Mucosa of descending colon (tissue), 3 donors: ENCODE data around the gene LIPG. TPM values are rescaled to one million over a fixed set of nuclear protein-coding genes. Genes with fewer than 3 reads are reported as not detected.

Experiments
- ATAC-seq: fragments of 200-7000 bp; cut with Tn5 transposase; one replicate; pipeline ENCODE4 v1.9.1; 2020; ENCODE audit warnings: mild to moderate bottlenecking, moderate library complexity
- DNase-seq, 3 donors: peaks; one replicate each; pipeline ENCODE4 v3.0.0-alpha.2; 2020
- H3K36me3 ChIP-seq: fragments of 200-600 bp; one replicate; pipeline ENCODE4 v1.8.0; 2021; ENCODE audit warnings: low read depth, mild to moderate bottlenecking
- H3K4me1 ChIP-seq: fragments of 200-600 bp; one replicate; pipeline ENCODE4 v1.8.0; 2021; ENCODE audit warnings: low read depth, mild to moderate bottlenecking
- H3K4me3 ChIP-seq: fragments of 200-600 bp; one replicate; pipeline ENCODE4 v1.8.0; 2021; ENCODE audit warnings: mild to moderate bottlenecking
- H3K9me3 ChIP-seq: fragments of 200-600 bp; one replicate; pipeline ENCODE4 v1.8.0; 2021; ENCODE audit warnings: mild to moderate bottlenecking
- intact Hi-C, 2 donors: fragments of 100-400 bp; cut with DNase I in 1 of 2; cut with micrococcal nuclease in 1 of 2; formaldehyde crosslinking; loops; one replicate each; pipeline versions ENCODE4 v1.11.0 to v1.11.1; 2022; cut with DNase I, micrococcal nuclease
- total RNA-seq, 3 donors: library from RNA; stranded (reverse); fragmentation: NEBNext Ultra II Directional in 2 of 3; extraction: Animal tissue kit (Norgen Biotek cat#: 25700) in 2 of 3; gene quantifications; one replicate each; pipeline versions ENCODE4 v1.2.1 to v1.2.4, GENCODE V29; 2021 to 2023
- TF ChIP-seq, protein P1 (sequence below): fragments of 200-600 bp; IDR thresholded peaks from one replicate; pipeline ENCODE4 v1.8.0; 2022; ENCODE audit warnings: antibody characterized with exemption, mild to moderate bottlenecking
- donor health status: DM: no; HTN: no; CAD: no; lungs with moderate emphysema.
- donor health status: DM: no; HTN: no; CAD: no.
- donor health status: DM: no; HTN: yes; CAD: no.

Gene LIPG
- total RNA-seq, 3 donors from 2014 or later: 13.3 to 42.0 (median 13.8) TPM

DNA sequence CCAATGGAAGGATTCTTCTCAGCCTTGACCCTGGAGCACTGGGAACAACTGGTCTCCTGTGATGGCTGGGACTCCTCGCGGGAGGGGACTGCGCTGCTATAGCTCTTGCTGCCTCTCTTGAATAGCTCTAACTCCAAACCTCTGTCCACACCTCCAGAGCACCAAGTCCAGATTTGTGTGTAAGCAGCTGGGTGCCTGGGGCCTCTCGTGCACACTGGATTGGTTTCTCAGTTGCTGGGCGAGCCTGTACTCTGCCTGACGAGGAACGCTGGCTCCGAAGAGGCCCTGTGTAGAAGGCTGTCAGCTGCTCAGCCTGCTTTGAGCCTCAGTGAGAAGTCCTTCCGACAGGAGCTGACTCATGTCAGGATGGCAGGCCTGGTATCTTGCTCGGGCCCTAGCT is 28.8 kb downstream of the LIPG start:
- peak; percentile 53 to 72 (median 69) for DNase-seq
- H3K9me3 ChIP-seq: no peaks in the 10 kb centered on the region
- intact Hi-C loops: no loop called here
- no peaks in the 10 kb centered on the region for H3K36me3 ChIP-seq
- ATAC-seq: peak; percentile 64
- no peak overlapping the region for H3K4me3 ChIP-seq
- TF ChIP-seq, protein P1, sequence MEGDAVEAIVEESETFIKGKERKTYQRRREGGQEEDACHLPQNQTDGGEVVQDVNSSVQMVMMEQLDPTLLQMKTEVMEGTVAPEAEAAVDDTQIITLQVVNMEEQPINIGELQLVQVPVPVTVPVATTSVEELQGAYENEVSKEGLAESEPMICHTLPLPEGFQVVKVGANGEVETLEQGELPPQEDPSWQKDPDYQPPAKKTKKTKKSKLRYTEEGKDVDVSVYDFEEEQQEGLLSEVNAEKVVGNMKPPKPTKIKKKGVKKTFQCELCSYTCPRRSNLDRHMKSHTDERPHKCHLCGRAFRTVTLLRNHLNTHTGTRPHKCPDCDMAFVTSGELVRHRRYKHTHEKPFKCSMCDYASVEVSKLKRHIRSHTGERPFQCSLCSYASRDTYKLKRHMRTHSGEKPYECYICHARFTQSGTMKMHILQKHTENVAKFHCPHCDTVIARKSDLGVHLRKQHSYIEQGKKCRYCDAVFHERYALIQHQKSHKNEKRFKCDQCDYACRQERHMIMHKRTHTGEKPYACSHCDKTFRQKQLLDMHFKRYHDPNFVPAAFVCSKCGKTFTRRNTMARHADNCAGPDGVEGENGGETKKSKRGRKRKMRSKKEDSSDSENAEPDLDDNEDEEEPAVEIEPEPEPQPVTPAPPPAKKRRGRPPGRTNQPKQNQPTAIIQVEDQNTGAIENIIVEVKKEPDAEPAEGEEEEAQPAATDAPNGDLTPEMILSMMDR: no peak
- H3K4me1 ChIP-seq: peaks cover 33% of the 10 kb centered on the region

DNA sequence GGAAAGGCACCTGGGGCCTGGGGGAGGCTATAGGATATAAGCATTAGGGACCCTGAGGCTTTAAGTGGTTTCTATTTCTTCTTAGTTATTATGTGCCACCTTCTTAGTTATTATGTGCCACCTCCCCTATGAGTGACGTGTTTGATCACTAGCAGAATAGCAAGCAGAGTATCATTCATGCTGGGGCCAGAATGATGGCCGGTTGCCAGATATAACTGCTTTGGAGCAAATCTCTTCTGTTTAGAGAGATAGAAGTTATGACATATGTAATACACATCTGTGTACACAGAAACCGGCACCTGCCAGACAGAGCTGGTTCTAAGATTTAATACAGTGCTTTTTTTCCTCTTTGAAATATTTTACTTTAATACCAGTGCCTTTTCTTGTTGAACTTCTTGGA is 29.4 kb downstream of the LIPG start:
- Histone ChIP-seq H3K4me1 (peaks cover 33% of the 10 kb centered on the region), H3K9me3 (no peaks in the 10 kb centered on the region), H3K4me3 (no peak overlapping the region), H3K36me3 (no peaks in the 10 kb centered on the region)
- intact Hi-C loops: no loop called here
- DNase-seq (peak in 1 of 3 donors; percentile 70), ATAC-seq (peak; percentile 45)
- TF ChIP-seq, protein P1: no peak

DNA sequence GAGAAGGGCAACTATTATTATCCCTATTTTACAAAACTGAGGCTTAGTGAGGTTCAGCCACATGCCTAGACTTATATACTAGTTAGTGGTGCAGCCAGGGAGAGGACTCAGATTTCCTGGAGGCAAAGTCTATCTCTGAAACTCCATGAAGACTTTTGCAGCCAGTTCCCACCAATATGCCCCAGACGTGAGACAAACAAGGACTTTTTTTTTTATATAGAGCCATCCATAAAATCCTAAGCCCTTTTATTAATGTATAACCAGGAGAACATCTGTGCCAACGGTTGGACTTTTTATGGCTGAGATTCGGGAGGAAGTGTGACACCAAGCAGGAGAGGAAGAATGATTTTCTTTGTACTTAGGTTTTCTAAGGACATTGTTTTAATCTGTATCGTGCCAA is 29.9 kb downstream of the LIPG start:
- peaks cover 33% of the 10 kb centered on the region for H3K4me1 ChIP-seq
- no peak overlapping the region for H3K4me3 ChIP-seq
- H3K36me3 ChIP-seq: no peaks in the 10 kb centered on the region
- DNase-seq (peak in 1 of 3 donors; percentile 69), ATAC-seq (peak; percentile 84)
- no peaks in the 10 kb centered on the region for H3K9me3 ChIP-seq
- intact Hi-C loops: no loop called here
- TF ChIP-seq, protein P1: no peak

DNA sequence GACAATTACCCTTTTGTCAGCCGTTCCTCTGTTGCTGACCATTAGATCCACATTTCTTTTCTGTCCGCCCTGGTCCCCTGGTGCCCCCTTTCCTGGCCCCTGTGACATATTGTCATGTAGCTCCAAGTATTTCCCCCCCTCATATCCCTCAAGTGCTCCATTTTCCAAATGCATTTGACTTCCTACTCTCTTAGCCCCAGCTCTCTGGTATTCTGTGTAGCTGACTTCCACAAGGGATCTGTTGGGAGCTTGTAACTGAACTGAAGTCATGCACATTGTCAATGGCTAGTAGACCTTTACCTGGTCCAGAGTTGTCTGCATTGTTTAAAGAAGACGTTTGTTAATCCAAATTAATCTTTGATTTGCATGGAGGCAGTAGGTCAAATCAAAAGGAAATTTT is 34.8 kb downstream of the LIPG start:
- no peak for DNase-seq
- intact Hi-C loops: no loop called here
- Histone ChIP-seq H3K4me3 (no peak overlapping the region), H3K9me3 (no peaks in the 10 kb centered on the region), H3K4me1 (peaks cover 6% of the 10 kb centered on the region), H3K36me3 (no peaks in the 10 kb centered on the region)
- TF ChIP-seq, protein P1: no peak
- ATAC-seq: no peak

DNA sequence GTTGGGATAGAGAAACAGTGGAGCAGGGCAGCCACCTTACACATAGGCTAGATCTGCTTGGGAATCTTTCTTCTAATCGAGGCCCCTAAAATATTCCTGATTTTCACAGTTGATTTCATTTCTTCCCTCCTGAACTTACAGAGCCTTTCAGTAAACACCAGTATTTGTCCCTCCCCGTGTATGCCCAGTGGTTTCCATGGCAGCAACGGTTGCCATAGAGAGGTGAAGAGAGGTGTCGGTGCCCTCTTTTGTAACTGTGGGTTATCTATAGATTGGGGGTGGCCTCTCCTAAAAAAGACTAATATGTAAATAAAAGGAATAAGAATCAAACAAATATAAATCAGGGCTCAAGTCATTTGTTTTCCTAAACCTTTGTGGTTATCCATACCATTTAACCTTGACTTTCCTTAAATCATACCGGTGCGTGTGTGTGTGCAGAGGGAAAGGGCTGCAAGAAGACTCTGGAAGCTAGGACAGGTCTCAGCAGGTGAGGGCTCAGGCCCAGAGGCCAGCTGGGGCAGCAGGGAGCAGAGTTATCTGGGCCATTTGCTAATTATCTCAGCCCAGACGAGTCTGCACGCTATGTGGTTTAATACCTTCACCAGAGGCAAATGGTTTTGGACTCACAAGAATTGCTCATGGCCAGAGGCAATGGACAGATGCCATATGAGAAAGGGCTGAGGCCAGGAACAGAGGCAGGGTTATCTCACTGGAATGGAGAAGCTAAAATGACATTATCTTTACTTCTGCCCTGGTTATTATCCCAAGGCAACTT is 35.5 kb downstream of the LIPG start:
- no peak for DNase-seq
- intact Hi-C loops: no loop called here
- peak; percentile 52 for ATAC-seq
- TF ChIP-seq, protein P1: no peak
- H3K9me3 ChIP-seq: no peaks in the 10 kb centered on the region
- H3K36me3 ChIP-seq: no peaks in the 10 kb centered on the region
- no peak overlapping the region for H3K4me3 ChIP-seq
- H3K4me1 ChIP-seq: peaks cover 1% of the 10 kb centered on the region
